Left lung (tissue), 10 donors: ENCODE data around the gene GABRG3. TPM values are rescaled to one million over a fixed set of nuclear protein-coding genes. Genes with fewer than 3 reads are reported as not detected.

ENCODE experiments used
- ATAC-seq: fragments of 200-7000 bp; cut with Tn5 transposase; one replicate; pipeline ENCODE4 v1.9.1; 2020; ENCODE audit warnings: moderate library complexity
- DNase-seq, 4 donors: peaks; one replicate each; pipeline ENCODE4 v3.0.0-alpha.2; 2013 to 2020
- H3K27ac ChIP-seq, 2 donors: fragments of 200-600 bp; sonication (generic) in 1 of 2; one replicate each; pipeline versions ENCODE4 v1.5.0 to v1.8.0; 2020 to 2021
- H3K27me3 ChIP-seq, 2 donors: fragments of 200-600 bp; sonication (generic) in 1 of 2; one replicate each; pipeline versions ENCODE4 v1.5.0 to v1.8.0; 2020 to 2021
- H3K36me3 ChIP-seq, 2 donors: fragments of 200-600 bp; sonication (generic) in 1 of 2; one replicate each; pipeline versions ENCODE4 v1.5.0 to v1.8.0; 2020 to 2021
- H3K4me1 ChIP-seq, 2 donors: fragments of 200-600 bp; one replicate each; pipeline ENCODE4 v1.8.0; 2021
- H3K4me3 ChIP-seq, 2 donors: fragments of 200-600 bp; sonication (generic) in 1 of 2; one replicate each; pipeline versions ENCODE4 v1.5.0 to v1.8.0; 2020 to 2021; ENCODE audit warnings: mild to moderate bottlenecking in 1 of 2
- H3K9me3 ChIP-seq, 2 donors: fragments of 200-600 bp; sonication (generic) in 1 of 2; one replicate each; pipeline versions ENCODE4 v1.5.0 to v1.8.0; 2020 to 2021
- intact Hi-C, 2 donors: fragments of 100-400 bp; cut with DNase I; formaldehyde crosslinking; loops; one replicate each; pipeline versions ENCODE4 v1.11.2 to v1.14.2; 2022
- polyA plus RNA-seq, 6 donors: library from polyadenylated mRNA; unstranded; fragments of 120-200 nt; gene quantifications; one replicate each; pipeline ENCODE4 v1.2.1, GENCODE V29; 2013; ENCODE audit not compliant: insufficient read length in 6 of 6
- total RNA-seq, 2 donors: library from RNA; stranded (reverse); fragmentation: NEBNext Ultra II Directional; extraction: Animal tissue kit (Norgen Biotek cat#: 25700); gene quantifications; one replicate each; pipeline ENCODE4 v1.2.1, GENCODE V29; 2021
- TF ChIP-seq, protein P1 (sequence below), 2 donors: fragments of 200-600 bp; sonication (generic) in 1 of 2; IDR thresholded peaks; one replicate each; pipeline versions ENCODE4 v1.5.0 to v1.8.0; 2021; ENCODE audit warnings: antibody characterized with exemption in 2 of 2
- donor health status: DM: no; HTN: yes; CAD: no.
- donor health status: DM: no; HTN: no; CAD: no.

The GABRG3 gene
- total and polyA plus RNA-seq, 8 donors, result 0.23 to 13.8 (median 10.3) TPM; not detected in 1

DNA sequence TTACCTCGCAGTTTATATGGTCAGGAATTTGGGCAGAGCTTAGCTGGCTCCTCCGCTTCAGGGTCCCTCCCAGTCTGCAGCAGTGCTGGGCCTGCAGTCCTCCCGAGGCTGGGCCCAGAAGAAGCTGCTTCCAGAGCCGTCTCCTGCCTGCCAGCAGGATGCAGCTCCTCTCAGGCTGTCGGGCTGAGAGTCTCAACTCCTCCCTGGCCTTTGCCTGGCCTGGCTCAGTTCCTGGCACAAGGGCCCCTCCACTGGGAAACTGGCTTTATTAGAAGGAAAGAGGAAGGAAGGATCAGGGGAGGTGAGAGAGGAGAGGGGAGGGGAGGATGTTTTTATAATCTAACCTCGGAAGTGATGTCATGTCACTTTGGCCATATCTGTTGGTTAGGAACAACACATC lies 72.8 kb downstream of the GABRG3 start:
- ATAC-seq (no peak), DNase-seq (no peak)
- TF ChIP-seq, protein P1, sequence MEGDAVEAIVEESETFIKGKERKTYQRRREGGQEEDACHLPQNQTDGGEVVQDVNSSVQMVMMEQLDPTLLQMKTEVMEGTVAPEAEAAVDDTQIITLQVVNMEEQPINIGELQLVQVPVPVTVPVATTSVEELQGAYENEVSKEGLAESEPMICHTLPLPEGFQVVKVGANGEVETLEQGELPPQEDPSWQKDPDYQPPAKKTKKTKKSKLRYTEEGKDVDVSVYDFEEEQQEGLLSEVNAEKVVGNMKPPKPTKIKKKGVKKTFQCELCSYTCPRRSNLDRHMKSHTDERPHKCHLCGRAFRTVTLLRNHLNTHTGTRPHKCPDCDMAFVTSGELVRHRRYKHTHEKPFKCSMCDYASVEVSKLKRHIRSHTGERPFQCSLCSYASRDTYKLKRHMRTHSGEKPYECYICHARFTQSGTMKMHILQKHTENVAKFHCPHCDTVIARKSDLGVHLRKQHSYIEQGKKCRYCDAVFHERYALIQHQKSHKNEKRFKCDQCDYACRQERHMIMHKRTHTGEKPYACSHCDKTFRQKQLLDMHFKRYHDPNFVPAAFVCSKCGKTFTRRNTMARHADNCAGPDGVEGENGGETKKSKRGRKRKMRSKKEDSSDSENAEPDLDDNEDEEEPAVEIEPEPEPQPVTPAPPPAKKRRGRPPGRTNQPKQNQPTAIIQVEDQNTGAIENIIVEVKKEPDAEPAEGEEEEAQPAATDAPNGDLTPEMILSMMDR (IDR thresholded peaks at IDR 0.05), result no peak
- H3K27ac ChIP-seq, result no peak overlapping the region
- no peaks in the 10 kb centered on the region for H3K36me3 ChIP-seq
- H3K4me1 ChIP-seq, result no peaks in the 10 kb centered on the region
- intact Hi-C loops, result no loop called here
- H3K27me3 ChIP-seq, result no peaks in the 10 kb centered on the region
- H3K4me3 ChIP-seq, result no peak overlapping the region
- H3K9me3 ChIP-seq, result no peaks in the 10 kb centered on the region

DNA sequence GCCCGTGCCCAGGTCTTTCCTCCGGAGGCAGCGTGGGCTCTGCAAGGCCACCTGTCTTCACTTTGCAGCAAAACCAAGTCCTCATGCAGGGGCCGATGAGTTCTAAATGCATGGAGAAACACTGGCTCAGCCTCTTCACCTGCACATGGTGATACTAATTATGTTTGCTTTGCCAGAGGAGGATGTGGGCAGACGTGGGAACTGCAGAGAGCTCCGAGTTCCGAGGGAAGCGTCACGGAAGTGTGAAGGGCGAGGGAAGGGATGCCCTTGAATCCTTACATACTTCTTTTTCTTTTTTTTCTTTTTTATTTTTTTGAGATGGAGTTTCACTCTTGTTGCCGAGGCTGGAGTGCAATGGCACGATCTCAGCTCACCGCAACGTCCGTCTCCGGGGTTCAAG lies 74.8 kb downstream of the GABRG3 start:
- ATAC-seq, result no peak
- no peak for DNase-seq
- Histone ChIP-seq H3K36me3 (no peaks in the 10 kb centered on the region), H3K4me3 (no peak overlapping the region), H3K4me1 (no peaks in the 10 kb centered on the region), H3K27ac (no peak overlapping the region), H3K9me3 (no peaks in the 10 kb centered on the region), H3K27me3 (no peaks in the 10 kb centered on the region)
- intact Hi-C loops, result no loop called here
- TF ChIP-seq, protein P1 (IDR thresholded peaks at IDR 0.05), result no peak

GRCh38 chr15:27046880-27047279 lies 75.9 kb downstream of the GABRG3 start:
- intact Hi-C loops, result no loop called here
- H3K9me3 ChIP-seq, result no peaks in the 10 kb centered on the region
- ATAC-seq, result no peak
- no peaks in the 10 kb centered on the region for H3K27me3 ChIP-seq
- no peaks in the 10 kb centered on the region for H3K36me3 ChIP-seq
- TF ChIP-seq, protein P1 (IDR thresholded peaks at IDR 0.05), result no peak
- no peak overlapping the region for H3K27ac ChIP-seq
- no peaks in the 10 kb centered on the region for H3K4me1 ChIP-seq
- no peak for DNase-seq
- no peak overlapping the region for H3K4me3 ChIP-seq

GRCh38 chr15:27050163-27050562 lies 79.2 kb downstream of the GABRG3 start:
- H3K27ac ChIP-seq, result no peak overlapping the region
- H3K4me1 ChIP-seq, result no peaks in the 10 kb centered on the region
- H3K27me3 ChIP-seq, result no peaks in the 10 kb centered on the region
- no peak for ATAC-seq
- H3K9me3 ChIP-seq, result no peaks in the 10 kb centered on the region
- intact Hi-C loops, result no loop called here
- no peaks in the 10 kb centered on the region for H3K36me3 ChIP-seq
- H3K4me3 ChIP-seq, result no peak overlapping the region
- DNase-seq, result no peak
- TF ChIP-seq, protein P1 (IDR thresholded peaks at IDR 0.05), result no peak

DNA sequence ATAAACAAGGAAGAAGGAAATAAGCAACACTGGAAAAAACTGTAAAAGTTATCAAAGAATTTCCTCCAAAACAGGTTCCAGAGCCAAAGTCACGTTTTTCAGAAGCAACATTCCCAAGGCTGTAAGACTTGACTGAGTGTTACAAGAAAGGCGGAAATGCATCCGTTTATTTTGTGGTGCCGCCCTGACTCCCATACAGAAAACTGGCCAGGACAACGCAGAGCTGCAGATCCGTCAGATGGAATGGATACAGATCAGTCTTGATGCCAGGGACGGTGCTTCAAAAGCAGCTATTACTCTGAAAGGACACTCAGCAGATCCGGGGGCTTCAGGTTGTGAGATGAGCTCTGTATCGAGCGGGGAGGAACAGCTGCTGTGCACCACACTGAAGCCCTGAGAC lies 83.4 kb downstream of the GABRG3 start:
- ATAC-seq (no peak), DNase-seq (no peak)
- H3K9me3 ChIP-seq, result no peaks in the 10 kb centered on the region
- H3K4me1 ChIP-seq, result no peaks in the 10 kb centered on the region
- H3K4me3 ChIP-seq, result no peak overlapping the region
- H3K36me3 ChIP-seq, result no peaks in the 10 kb centered on the region
- H3K27ac ChIP-seq, result no peak overlapping the region
- intact Hi-C loops, result no loop called here
- TF ChIP-seq, protein P1 (IDR thresholded peaks at IDR 0.05), result no peak
- no peaks in the 10 kb centered on the region for H3K27me3 ChIP-seq
